K562 (cell line): Measurements from ENCODE around the gene BICD1. TPM values are rescaled to one million over a fixed set of nuclear protein-coding genes. Genes with fewer than 3 reads are reported as not detected.

Source experiments
- ATAC-seq: fragments of 200-7000 bp; cut with Tn5 transposase; 3 replicates; pipeline ENCODE4 v1.9.1; 2020; ENCODE audit warnings: moderate library complexity
- BruUV-seq: library from RNA; stranded (reverse); fragments of 400-500 nt; replicated peaks from 2 replicates; lab custom pipeline; 2021; lab: Mats Ljungman, UMichigan
- CTCF ChIA-PET: fragments of 300-600 bp; formaldehyde crosslinking; extraction: SDS; loops from one replicate; lab custom pipeline; 2021; ENCODE audit warnings: low intra/inter-chr PET ratio; lab: Yijun Ruan, JAX
- POLR2A ChIA-PET: fragments of 300-600, 350-650 bp; sonication (Branson Sonifier 250); formaldehyde crosslinking; extraction: SDS; loops from one replicate; lab custom pipeline; 2021; ENCODE audit warnings: antibody characterized with exemption, inconsistent platforms; lab: Yijun Ruan, JAX
- DNase-seq, 4 experiments: peaks; one replicate each; pipeline versions ENCODE4 v3.0.0 to v3.0.0-alpha.2; 2011 to 2018; ENCODE audit warnings: low spot score in 3 of 4, mixed read lengths in 3 of 4; ENCODE audit errors: extremely low read depth in 1 of 4
- FAIRE-seq: peaks from 2 replicates; lab custom pipeline; 2011; peaks lifted over from hg19 to GRCh38; lab: Jason Lieb, UNC
- H2AFZ ChIP-seq: 2 replicates; pipeline ENCODE4 v1.6.0; 2011; ENCODE audit warnings: low read depth, low read length, control low read depth, inconsistent platforms
- H3K27ac ChIP-seq: fragments of 200-600 bp; 3 replicates; pipeline ENCODE4 v1.8.0; 2011; ENCODE audit warnings: low read depth, mild to moderate bottlenecking, control low read depth, inconsistent platforms, low read length, moderate library complexity, mixed read lengths; ENCODE audit errors: extremely low read depth
- H3K27me3 ChIP-seq, 2 experiments: fragments of 300-600 bp in 1 of 2; 2 replicates in 1 of 2; 3 replicates in 1 of 2; pipeline versions ENCODE4 v1.6.0 to v1.8.0; 2011; ENCODE audit warnings: inconsistent platforms in 2 of 2, low read length in 2 of 2, mild to moderate bottlenecking in 1 of 2, mixed read lengths in 1 of 2, moderate library complexity in 1 of 2; ENCODE audit not compliant: control insufficient read depth in 2 of 2, insufficient read depth in 2 of 2
- H3K36me3 ChIP-seq: fragments of 300-600 bp; 3 replicates; pipeline ENCODE4 v1.8.0; 2011; ENCODE audit warnings: mild to moderate bottlenecking, low read length, inconsistent platforms; ENCODE audit not compliant: control insufficient read depth, insufficient read depth
- H3K4me1 ChIP-seq, 2 experiments: fragments of 200-600 bp in 1 of 2; replicated peaks in 1 of 2; 2 replicates in 1 of 2; 3 replicates in 1 of 2; pipeline versions ENCODE4 v1.5.1 to v1.8.0; 2011; ENCODE audit warnings: inconsistent platforms in 2 of 2, low read length in 2 of 2, mild to moderate bottlenecking in 1 of 2, mixed read lengths in 1 of 2, moderate library complexity in 1 of 2; ENCODE audit not compliant: control insufficient read depth in 2 of 2, insufficient read depth in 2 of 2
- H3K4me2 ChIP-seq: 2 replicates; pipeline ENCODE4 v1.6.1; 2011; ENCODE audit warnings: low read length, control low read depth, inconsistent platforms, mixed read lengths; ENCODE audit not compliant: insufficient read depth
- H3K4me3 ChIP-seq: fragments of 200-600 bp; sonication (generic), shearing (Covaris generic); 2 replicates; pipeline ENCODE4 v1.5.1; 2016; ENCODE audit warnings: control low read depth, inconsistent platforms
- H3K79me2 ChIP-seq: fragments of 200-600 bp; 3 replicates; pipeline ENCODE4 v1.8.0; 2011; ENCODE audit warnings: low read length, inconsistent platforms; ENCODE audit not compliant: control insufficient read depth, insufficient read depth
- H3K9ac ChIP-seq, 2 experiments: 2 replicates each; pipeline versions ENCODE4 v1.6.0 to v1.6.1; 2011; ENCODE audit warnings: low read depth in 2 of 2, low read length in 2 of 2, control low read depth in 1 of 2, inconsistent platforms in 1 of 2, mild to moderate bottlenecking in 1 of 2, mixed read lengths in 1 of 2; ENCODE audit not compliant: insufficient read depth in 1 of 2
- H3K9me1 ChIP-seq: one replicate; pipeline ENCODE4 v1.6.0; 2011; ENCODE audit warnings: inconsistent platforms, mild to moderate bottlenecking, low read length, moderate library complexity; ENCODE audit not compliant: control insufficient read depth, insufficient read depth
- H3K9me3 ChIP-seq: replicated peaks from 2 replicates; pipeline ENCODE4 v1.5.1; 2011; ENCODE audit warnings: low read depth, low read length, inconsistent platforms; ENCODE audit not compliant: control insufficient read depth, insufficient read depth
- H4K20me1 ChIP-seq: replicated peaks from 2 replicates; pipeline ENCODE4 v1.6.1; 2011; ENCODE audit warnings: low read length, inconsistent platforms, mixed read lengths; ENCODE audit not compliant: control insufficient read depth, insufficient read depth
- CAMTA2 ChIP-seq: fragments of 250-450 bp; sonication (Bioruptor Pico); conservative IDR thresholded peaks from 2 replicates; pipeline ENCODE4 v1.5.1; 2022
- E2F8 ChIP-seq: fragments of 450-650 bp; IDR thresholded peaks from 2 replicates; pipeline ENCODE4 v1.7.1; 2018; ENCODE audit warnings: mild to moderate bottlenecking, low read depth; ENCODE audit not compliant: partially characterized antibody
- KHSRP ChIP-seq: fragments of 450-650 bp; IDR thresholded peaks from 2 replicates; pipeline ENCODE4 v1.6.1; 2017
- NFE2L1 ChIP-seq: fragments of 450-650 bp; IDR thresholded peaks from 2 replicates; pipeline ENCODE4 v1.6.1; 2016; ENCODE audit warnings: missing genetic modification characterization, low read depth, mild to moderate bottlenecking, missing compliant biosample characterization, moderate library complexity, borderline replicate concordance
- SAP30 ChIP-seq: fragments of 200-600 bp; sonication (generic); IDR thresholded peaks from 2 replicates; pipeline ENCODE4 v1.6.1; 2012; ENCODE audit warnings: borderline replicate concordance, low read depth, mild to moderate bottlenecking, moderate library complexity, low read length, control low read depth, inconsistent platforms; ENCODE audit not compliant: insufficient read depth, poor library complexity, severe bottlenecking
- SRSF1 ChIP-seq: fragments of 200-400 bp; formaldehyde crosslinking; IDR thresholded peaks from 2 replicates; pipeline ENCODE4 v1.6.1; 2017; ENCODE audit warnings: mild to moderate bottlenecking, low read depth, low read length, moderate library complexity
- TBP ChIP-seq: optimal IDR thresholded peaks from 2 replicates; pipeline ENCODE3; 2011; ENCODE audit warnings: low read depth, low read length, improper control_type of control experiment
- TEAD4 ChIP-seq, 2 experiments: sonication (generic) in 1 of 2; formaldehyde crosslinking in 1 of 2; IDR thresholded peaks; 2 replicates each; pipeline versions ENCODE4 v1.6.1 to v1.8.0; 2012 to 2022; ENCODE audit warnings: borderline replicate concordance in 1 of 2, inconsistent platforms in 1 of 2, low read length in 1 of 2, mild to moderate bottlenecking in 1 of 2, missing genetic modification reagents in 1 of 2
- ZNF121 ChIP-seq: sonication (generic); formaldehyde crosslinking; conservative IDR thresholded peaks from 2 replicates; pipeline ENCODE4 v1.8.0; 2022; ENCODE audit warnings: missing genetic modification reagents
- ZNF146 ChIP-seq: IDR thresholded peaks from one replicate; pipeline ENCODE4 v1.6.1; 2018; ENCODE audit warnings: missing compliant biosample characterization; ENCODE audit not compliant: unreplicated experiment
- ZNF24 ChIP-seq: fragments of 450-650 bp; IDR thresholded peaks from 2 replicates; pipeline ENCODE4 v1.6.1; 2016
- ZNF589 ChIP-seq: fragments of 200-800 bp; sonication (Bioruptor generic); IDR thresholded peaks from 2 replicates; pipeline ENCODE4 v1.6.1; 2016; ENCODE audit warnings: low read depth, missing genetic modification characterization, missing compliant biosample characterization
- ZNF778 ChIP-seq: fragments of 450-650 bp; formaldehyde crosslinking; IDR thresholded peaks from 2 replicates; pipeline ENCODE4 v1.4.0; 2020; ENCODE audit warnings: mild to moderate bottlenecking, moderate library complexity
- WGBS: fragments of 100-300 bp; shearing (Covaris generic); methylation state at CpG from one replicate; pipeline ENCODE4 v1.1.6; 2016; ENCODE audit warnings: low coverage, mixed read lengths; ENCODE audit not compliant: insufficient coverage; ENCODE audit errors: missing lambda C conversion rate; 5-methylcytosine and 5-hydroxymethylcytosine counted together
- in situ Hi-C: fragments of 300-500 bp; cut with MboI; formaldehyde crosslinking; loops from 4 replicates; pipeline ENCODE4 v1.15.0; 2018; ENCODE audit warnings: inconsistent platforms, mixed read lengths
- intact Hi-C: fragments of 100-400 bp; cut with micrococcal nuclease; formaldehyde crosslinking; loops from 2 replicates; pipeline ENCODE4 v1.14.2; 2022
- polyA plus RNA-seq, 8 experiments: library from polyadenylated mRNA; depleted of rRNA in 4 of 8; stranded (reverse) in 5 of 8; unstranded in 3 of 8; fragments of >200 nt; fragmentation: Nextera tagmentation in 2 of 8; fragmentation: Illumina TruSeq in 1 of 8; extraction: Ambion mirVana in 2 of 8; extraction: Trizol in 1 of 8; gene quantifications; 2 replicates each; pipeline versions ENCODE4 v1.2.1 to v1.2.3, GENCODE V29; 2011 to 2014; ENCODE audit warnings: inconsistent platforms in 1 of 8, missing spikeins in 1 of 8
- total RNA-seq, 7 experiments: library from RNA; depleted of rRNA in 6 of 7; stranded (reverse); fragments of >200 nt in 6 of 7; fragmentation: Illumina TruSeq in 2 of 7; extraction: Trizol in 2 of 7; gene quantifications; 2 replicates each; pipeline versions ENCODE4 v1.2.1 to v1.2.3, GENCODE V29; 2011 to 2021; ENCODE audit warnings: low replicate concordance in 1 of 7

Gene BICD1
- total and polyA plus RNA-seq, 9 of the 15 experiments (the other 6 are each of a cell fraction or from before 2014, with no cell fraction given), result 3.5 to 21.1 (median 12.5) TPM

- WGBS, result 79% methylated on average over 2 of the region's 2 CpGs
Measured at GRCh38 chr12:32066206-32066605, 40.4 kb upstream of the BICD1 start.

GRCh38 chr12:32069071-32069470, 37.6 kb upstream of the BICD1 start:
- H3K27me3 ChIP-seq, result no peaks in the 10 kb centered on the region
- WGBS, result 97% methylated on average over 3 of the region's 3 CpGs
- BruUV-seq, result no TSS peak
- no peak for DNase-seq
- intact Hi-C loops (no loop called here), in situ Hi-C loops (loop anchor here (5.0 kb wide), 1 partner anchor 228 kb away; no protein-coding TSS in a partner anchor)
- no peak for ATAC-seq
- H3K9me3 ChIP-seq, result no peaks in the 10 kb centered on the region
- no peak for FAIRE-seq
- no peaks in the 10 kb centered on the region for H3K4me1 ChIP-seq
- no peak overlapping the region for H3K27ac ChIP-seq
- no peaks in the 10 kb centered on the region for H3K36me3 ChIP-seq
- no peak overlapping the region for H3K9ac ChIP-seq
- CTCF ChIA-PET, result no interaction called here
- no peak overlapping the region for H3K4me3 ChIP-seq
- POLR2A ChIA-PET, result no interaction called here
- H3K4me2 ChIP-seq, result no peak overlapping the region
- H3K79me2 ChIP-seq, result no peaks in the 10 kb centered on the region
- no peak for TF ChIP-seq ZNF24
- no peak for TF ChIP-seq TBP
- TF ChIP-seq ZNF121 (CRISPR knock-in tag), result no peak
- no peak for TF ChIP-seq SRSF1
- no peak for TF ChIP-seq SAP30
- TF ChIP-seq TEAD4 (IDR thresholded peaks at IDR 0.05; ENCODE audit: low read length), result no peak
- no peak for TF ChIP-seq TEAD4 (CRISPR knock-in tag; IDR thresholded peaks at IDR 0.05; ENCODE audit: borderline replicate concordance)
- no peak for TF ChIP-seq E2F8
- no peak for TF ChIP-seq ZNF778 (CRISPR knock-in tag)
- TF ChIP-seq NFE2L1 (tag), result no peak
- TF ChIP-seq ZNF589, result no peak
- no peak for TF ChIP-seq KHSRP
- no peak for TF ChIP-seq CAMTA2
- TF ChIP-seq, all 486 proteins: peak for 0
- H4K20me1 ChIP-seq, result no peaks in the 10 kb centered on the region
- no peak overlapping the region for H2AFZ ChIP-seq
- H3K9me1 ChIP-seq, result no peaks in the 10 kb centered on the region

More at GRCh38 chr12:32066206-32066605, 40.4 kb upstream of the BICD1 start:
- TF ChIP-seq ZNF146 (CRISPR knock-in tag), result no peak
- TF ChIP-seq, all 486 proteins: peak for 0
- Histone ChIP-seq H3K4me3 (no peak overlapping the region), H3K9ac (no peak overlapping the region), H4K20me1 (no peaks in the 10 kb centered on the region), H3K9me3 (no peaks in the 10 kb centered on the region), H2AFZ (peak overlapping the region; percentile 64), H3K4me1 (no peaks in the 10 kb centered on the region), H3K9me1 (no peaks in the 10 kb centered on the region), H3K4me2 (no peak overlapping the region), H3K36me3 (no peaks in the 10 kb centered on the region), H3K27ac (no peak overlapping the region), H3K27me3 (no peaks in the 10 kb centered on the region), H3K79me2 (no peaks in the 10 kb centered on the region)
- intact Hi-C loops, result no loop called here
- POLR2A ChIA-PET, result no interaction called here
- CTCF ChIA-PET, result no interaction called here
- in situ Hi-C loops, result loop anchor here (5.0 kb wide), 1 partner anchor 231 kb away; no protein-coding TSS in a partner anchor
- no peak for ATAC-seq
- DNase-seq, result no peak
- BruUV-seq, result no TSS peak
- FAIRE-seq, result no peak
